HG03045 (cell line): Measurements from ENCODE around the gene IL22RA1.

Source experiments
- ATAC-seq: cut with Tn5 transposase; IDR thresholded peaks from one replicate; pipeline ENCODE4 v1.9.1; 2021; ENCODE audit warnings: mild to moderate bottlenecking, moderate library complexity; ENCODE audit not compliant: unreplicated experiment

The IL22RA1 gene

DNA sequence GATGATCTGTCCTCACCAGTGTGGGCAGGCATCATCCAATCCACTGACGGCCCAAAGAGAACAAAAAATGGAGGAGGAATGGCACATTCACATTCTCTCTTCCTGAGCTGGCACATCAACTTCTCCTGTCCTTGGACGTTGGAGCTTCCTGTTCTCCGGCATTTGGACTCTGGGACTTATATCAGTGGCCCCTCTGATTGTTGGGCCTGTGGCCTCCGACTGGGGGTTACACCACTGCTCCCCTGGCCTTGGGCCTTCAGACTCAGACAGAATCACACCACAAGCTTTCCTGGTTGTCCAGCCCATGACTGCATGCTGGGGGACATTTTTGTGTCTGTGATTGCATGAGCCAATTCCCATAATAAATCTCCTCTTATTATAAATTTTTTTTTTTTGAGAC lies 24.1 kb upstream of the IL22RA1 start:
- no peak for ATAC-seq

DNA sequence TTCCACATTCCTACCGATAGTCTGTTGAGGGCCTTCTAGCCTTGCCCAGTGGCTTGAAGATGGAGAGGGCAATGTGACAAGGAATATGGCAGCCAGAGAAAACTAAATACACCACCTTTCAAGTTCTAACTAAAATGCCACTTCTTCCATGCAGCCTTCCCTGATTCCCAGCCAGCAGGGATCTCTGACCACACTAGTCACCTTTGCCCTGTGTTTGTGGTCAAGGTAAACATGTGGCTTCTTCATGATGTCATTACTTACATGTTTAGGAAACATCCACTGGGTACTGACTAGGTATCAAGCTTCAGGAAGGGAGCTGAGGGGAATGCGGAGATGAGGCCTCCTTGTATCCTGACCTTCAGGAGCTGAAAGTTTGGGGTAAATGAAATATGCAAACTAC lies 22.6 kb upstream of the IL22RA1 start:
- ATAC-seq, result no peak

DNA sequence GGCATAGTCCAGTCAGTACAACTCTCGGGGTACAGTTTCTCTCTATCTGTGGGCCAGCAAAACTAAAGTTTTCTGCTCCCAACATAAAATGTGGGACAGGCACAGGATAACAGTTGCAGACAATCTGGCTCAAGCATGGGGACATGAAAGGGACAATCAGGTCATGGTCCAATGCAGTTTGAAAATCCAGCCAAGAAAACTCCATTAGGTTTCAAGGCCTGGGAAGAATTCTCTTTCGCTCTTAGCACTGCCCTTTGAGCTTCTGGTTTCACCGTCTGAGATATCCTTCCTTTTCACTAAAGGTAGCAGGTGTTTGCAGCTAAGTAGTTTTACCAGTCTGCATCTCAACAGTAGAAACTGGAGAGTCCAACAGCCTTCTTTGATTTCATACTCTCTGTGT lies 21.1 kb upstream of the IL22RA1 start:
- no peak for ATAC-seq

DNA sequence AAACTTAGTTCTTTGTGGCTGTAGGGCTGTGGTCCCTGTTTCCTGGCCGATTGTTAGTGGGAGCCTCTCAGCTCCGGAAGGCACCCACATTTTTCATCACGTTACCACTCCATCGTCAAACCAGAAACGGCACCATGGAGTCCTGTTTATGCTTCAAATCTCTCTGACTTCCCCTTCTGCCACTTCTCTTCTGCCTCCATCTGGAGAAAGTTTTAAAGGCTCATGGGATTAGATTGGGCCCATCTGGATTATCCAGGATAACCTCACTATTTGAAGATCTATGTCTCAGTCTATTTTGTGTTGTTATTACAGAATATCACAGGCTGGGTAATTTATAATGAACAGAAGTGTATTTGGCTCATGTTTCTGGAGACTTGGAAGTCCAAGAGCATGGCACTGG lies 19.3 kb upstream of the IL22RA1 start:
- ATAC-seq, result no peak

DNA sequence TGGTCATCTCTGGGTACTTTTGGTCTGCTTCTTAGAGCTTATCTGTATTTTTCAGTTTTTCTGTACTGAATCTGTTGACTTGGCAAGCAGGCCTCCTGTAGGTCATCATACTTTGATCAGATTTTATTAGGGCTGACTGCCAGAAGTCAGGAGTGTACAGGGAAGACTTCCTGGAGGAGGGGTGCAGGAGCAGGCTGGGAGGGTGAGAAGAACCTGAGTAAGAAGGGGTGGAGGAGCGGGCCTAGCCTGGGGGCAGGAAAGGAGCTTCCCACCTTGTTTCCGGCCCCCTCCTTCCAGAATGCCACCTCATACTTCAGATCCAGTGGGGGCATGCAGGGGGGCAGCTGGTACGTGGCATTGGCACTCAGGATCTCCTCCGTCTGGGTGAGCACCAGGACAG lies 18.3 kb upstream of the IL22RA1 start:
- ATAC-seq, result no peak

DNA sequence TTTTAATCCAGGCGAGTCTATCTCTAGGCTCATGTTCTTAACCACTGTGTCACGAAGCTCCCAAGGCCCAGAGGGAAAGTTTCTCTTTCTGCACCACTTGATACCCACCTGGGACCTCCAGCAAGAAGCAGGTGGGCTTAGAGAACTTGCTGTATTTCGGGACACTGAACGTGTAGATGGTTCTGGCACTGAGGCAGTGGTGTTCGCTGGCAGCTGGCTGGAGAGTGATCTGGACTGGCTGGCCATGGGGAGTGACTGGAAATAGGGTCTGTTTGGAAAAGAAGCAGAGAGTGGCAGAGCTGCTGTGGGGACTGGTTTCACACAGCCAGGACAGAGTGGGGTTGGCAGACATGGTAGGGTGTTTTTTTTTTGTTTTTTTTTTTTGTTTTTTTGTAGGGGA lies 16.4 kb upstream of the IL22RA1 start:
- ATAC-seq, result no peak

DNA sequence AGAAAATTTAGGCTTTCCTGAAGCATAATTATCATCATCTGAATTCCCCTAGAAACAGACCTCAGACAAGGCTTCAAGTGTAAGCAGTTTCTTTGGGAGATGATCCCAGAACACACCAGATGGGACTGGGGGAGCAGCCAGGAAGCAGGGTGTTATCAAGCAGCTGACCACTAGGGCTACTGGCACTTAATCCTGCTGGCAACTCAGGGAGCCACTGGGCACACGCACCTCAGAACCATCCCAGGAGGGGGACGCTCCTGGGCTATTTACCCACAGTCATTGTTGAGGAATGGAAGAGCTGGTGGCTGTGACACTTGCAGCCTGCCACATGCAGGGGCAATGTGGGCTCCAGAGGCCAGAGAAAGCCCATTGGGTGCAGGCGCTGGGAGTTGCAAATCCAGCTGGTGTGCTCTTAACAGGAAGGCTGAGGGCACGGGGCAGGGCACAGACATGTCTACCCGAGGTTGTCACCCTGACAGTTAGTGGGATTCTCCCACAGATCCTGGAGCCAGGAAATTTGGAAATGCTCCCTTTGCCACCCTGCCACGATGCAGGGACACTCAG lies 15.1 kb upstream of the IL22RA1 start:
- no peak for ATAC-seq

DNA sequence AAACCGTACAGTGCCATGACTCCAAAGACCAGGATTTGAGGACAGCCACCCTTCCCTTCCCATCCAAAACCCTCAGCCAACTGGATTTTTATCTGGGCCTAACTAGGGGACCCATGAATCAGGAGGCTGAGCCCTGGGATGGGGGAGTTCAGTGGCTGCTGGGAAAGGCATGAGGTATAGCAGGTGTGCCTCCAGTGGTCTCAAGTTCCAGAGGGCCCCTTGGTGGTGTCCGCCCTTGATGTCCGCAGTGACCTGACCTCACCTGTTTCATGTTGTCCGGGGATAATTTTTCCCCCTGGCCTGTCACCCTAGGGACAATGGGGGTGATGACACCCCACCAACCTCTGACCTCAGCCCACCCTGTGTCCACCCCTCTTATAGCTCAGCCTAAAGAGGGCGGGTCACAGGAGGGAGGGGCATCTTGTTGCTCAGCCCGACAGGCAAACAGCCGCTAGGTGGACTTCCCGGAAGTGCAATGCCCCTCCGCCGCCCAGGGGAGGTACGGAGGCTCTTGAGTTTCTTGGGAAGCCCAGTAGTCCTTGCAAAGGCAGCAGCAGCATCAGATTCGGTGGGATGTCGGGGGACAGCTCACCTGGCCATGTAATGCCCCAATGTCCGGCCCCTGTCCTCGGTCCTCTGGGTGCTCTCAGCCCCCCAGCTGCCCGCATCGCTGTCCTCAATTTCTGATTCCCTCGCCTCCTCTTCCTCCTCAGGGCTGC lies 13.8 kb upstream of the IL22RA1 start:
- ATAC-seq, result no peak

DNA sequence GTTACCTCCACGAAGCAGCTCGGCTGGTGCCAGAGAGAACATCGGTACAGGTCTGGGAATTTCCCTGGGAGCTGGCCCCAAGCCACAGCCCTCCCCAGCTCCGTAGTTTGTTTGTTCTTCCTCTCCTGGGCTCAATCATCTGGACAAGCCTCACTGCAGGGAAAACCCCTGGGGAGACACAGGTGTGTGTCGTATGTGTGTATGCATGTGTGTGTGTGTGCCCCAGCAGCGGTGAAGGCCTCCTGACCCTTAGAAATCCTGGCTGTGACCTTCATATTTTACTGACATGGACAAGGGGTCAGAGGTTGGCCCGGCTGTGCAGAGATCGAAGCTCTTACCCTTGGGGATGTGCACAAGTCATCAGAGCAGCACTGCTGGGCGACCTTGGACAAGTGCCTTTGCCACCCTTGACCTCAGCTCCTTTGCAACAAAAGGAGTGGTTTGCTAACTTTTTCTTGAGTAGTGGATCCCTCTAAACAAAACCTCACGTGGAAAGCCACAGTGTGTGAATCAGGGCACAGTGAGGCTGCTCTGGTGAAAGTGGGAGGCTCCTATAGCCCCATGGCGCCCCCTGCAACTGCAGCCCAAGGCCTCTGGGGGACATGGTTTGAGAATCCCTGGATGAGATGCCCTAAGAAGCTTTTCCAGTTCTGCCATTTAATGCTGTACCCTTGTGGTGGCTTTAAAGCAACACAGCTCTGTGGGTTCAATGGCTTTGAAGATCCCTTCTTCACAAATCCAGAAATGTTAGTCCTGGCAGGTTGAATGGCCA lies 12.3 kb upstream of the IL22RA1 start:
- ATAC-seq, result no peak

DNA sequence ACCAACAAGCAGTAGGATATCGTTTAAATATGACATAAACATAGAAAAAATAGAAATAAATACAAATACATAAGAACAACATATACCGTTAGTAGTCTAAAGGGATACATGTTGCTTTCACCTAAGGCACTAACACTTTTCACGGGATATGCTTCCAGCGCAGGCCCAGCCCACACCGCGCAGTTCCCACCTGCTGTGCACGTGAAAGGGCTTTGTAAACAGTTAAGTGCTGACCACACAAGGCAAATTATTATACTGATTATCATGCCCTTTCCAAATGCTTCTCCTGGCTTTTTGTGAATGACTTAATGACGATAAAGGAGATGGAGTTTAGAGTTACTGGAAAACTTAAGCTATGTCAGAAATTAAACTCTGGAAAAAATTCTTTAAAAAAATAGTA lies 11.3 kb upstream of the IL22RA1 start:
- no peak for ATAC-seq

DNA sequence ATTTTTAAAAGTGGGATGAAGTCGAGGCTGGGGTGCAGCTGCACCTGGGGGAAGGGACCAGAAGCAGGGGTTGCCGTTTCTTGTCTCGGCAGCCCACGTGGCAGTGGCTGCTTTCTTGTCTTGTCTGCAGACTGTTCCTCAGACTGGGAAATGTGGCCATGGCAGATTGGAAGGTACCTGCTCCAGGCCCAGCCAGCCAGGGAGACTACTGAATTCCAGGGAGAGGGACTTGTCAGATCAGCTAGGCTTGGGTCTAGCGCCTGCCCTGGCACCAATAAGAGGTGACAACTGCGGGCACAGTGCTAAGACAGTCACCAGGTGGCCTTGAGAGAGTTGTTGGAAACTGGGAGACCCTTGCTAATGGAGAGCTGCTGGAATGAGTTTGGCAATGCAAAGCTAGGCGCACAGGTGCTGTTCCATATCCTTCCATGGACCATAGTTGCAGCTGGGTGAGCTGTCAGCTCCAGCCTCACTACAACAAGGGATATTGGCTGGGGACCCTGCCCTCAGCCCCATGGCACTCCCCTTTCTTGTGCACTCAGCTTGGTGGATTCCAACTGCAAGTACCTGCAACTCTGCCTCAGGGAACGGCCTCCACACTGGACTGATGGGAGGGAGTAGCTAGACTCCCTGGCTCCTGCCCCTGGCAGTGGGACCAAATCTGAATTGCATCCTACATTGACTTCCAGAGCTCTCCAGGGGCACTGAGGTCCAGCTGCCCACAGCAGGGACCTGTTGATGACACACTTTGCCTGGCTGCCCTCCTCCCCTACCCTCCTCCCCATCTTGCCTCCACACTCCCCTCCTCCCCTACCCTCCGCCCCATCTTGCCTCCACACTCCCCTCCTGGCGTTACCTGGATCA lies 9.9 kb upstream of the IL22RA1 start:
- no peak for ATAC-seq

DNA sequence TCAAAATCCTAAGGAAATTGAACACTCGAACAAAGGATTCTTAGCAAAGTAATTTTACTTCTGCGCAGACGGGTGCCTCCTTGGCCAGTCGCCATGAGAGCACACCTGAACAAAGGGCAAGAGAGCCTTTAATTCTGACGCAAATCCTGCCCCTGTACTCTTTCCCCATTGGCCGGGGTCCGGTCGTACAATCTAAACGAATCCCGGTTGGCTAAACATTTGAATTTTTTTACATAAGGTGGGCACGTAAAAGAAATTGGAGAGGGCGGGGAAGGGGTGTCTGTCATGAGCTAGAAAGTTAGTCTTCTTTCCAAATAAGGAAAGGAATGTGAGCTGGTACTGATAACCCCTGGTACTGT lies 8.2 kb upstream of the IL22RA1 start:
- no peak for ATAC-seq

DNA sequence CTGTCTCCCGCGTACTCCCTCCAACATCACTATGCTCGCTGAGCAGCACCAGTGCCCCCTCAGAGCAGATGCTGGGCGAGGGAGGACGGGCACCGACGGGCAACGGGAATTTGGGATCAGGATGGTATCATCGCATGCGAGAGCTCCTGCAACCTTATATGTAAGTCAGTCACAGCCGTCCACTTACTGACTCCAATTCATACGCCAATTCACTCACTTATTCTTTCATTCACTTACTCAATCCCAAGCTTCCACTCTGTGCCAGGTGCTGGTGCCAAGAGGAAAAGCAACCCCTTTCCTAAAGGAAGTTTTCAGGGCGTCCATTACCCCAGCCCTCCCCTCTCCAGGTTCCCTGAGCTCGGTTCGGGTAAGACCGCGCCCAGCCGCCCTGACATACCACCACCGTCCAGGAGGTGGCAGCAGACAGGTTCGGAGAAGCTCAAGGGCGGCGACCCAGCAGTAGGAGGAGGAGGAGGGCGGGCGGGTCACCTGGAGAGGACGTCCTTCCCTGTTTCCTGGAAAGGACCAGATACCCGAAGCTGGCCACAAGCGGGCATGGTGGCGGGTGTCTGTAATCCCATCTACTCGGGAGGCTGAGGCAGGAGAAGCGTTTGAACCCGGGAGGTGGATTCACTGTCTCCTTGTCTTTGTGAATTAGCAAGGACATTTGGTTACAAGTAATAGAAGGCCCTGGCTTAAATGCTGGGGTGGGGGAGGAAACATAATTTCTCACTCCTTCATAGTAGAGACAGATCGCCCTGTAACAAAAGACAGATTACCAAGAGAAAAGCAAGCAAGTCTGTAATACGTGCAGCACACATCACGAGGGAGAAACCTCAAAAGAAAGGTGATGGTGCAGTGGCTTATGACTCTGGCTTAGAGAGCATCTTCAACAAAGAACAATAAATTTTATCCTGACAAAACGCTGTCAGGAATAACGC lies 7.6 kb upstream of the IL22RA1 start:
- peak; percentile 77 for ATAC-seq

DNA sequence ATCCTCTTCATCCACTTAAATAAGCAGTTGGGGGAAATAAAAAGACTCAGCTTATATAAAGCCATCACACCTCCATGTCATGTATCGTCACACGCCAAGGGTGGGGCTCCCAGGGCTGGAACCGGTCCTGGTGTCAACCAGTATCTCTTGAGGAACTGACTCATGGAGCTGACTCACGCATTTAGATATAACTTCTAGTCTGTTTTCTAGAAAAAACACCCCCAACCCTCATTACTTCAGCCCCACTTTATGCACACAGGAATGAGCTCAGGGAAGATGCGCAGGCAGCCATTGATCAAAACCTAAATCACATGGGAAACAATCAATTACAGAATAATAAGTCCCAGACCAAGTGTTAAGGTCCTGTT lies 6.9 kb upstream of the IL22RA1 start:
- no peak for ATAC-seq

DNA sequence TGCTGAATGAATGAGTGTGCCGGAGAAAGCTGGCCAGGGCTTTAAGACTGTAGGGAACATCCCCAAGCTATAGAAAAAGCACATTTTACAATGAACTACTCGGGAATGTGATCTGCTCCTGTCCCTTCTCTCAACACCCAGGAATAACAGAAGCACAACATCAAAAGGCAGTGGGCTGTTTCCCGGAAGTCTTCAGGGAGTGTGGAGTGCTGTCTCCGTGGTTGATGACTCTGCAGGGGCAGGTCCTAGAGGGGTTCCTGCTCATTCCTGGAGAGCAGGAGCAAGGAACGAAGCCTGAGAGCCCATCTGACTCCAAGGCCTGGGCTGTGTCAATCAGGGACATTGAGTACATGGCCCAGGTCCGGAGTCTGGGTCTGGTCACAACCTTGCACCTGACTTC lies 4.9 kb upstream of the IL22RA1 start:
- no peak for ATAC-seq

DNA sequence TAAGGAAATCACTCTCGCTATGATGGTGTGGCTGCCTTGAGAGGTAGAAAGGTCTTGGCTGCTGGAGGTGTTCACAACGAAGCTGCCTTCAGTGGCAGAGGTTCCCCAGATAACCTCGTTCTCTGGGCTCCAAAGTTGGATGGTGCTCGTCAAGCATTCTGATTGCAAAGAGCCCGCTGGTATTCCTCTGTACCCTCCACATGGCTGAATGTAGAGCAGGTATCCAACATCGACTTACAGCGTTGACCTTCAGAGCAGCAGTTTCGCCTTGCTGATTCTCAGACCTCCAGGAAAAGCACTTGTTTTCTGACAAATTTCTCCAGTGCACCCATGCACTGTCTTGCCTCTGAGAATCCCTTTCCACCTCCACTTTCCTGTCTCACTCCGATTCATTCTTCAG lies 4.3 kb upstream of the IL22RA1 start:
- ATAC-seq, result no peak

DNA sequence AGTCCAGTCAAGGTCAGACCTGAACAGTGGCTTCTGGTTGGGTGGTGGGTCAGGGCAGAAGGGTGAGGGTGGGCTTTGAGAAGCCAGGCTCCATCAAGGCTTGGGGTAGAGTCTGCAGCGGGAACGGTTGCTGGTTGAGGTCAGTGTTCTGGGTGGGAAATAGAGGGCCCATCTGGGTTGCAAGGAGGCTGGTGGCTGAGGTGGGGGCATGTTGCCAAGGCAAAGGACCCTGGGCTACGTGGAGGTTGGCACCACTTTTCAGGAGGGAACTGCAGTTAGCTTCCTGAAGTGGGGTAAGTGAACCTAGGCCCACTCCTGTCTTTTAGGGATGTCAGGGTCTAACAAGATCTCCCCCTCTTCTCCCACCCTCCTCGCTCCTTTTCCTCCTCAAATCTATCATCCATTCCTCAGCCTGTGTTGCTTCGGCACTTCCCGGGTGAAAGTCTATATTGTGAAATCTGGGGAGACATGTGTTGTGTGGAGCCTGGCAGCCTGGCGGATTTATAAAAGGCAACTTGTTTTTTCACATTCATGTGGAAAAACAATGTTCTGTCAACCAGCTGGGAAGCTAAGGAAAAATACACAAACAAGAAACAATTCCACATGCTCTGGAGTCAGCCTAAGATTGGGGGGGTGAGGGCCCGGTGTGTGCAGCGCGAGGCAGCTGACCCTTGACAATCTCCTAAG lies 1.5 kb downstream of the IL22RA1 start:
- no peak for ATAC-seq

DNA sequence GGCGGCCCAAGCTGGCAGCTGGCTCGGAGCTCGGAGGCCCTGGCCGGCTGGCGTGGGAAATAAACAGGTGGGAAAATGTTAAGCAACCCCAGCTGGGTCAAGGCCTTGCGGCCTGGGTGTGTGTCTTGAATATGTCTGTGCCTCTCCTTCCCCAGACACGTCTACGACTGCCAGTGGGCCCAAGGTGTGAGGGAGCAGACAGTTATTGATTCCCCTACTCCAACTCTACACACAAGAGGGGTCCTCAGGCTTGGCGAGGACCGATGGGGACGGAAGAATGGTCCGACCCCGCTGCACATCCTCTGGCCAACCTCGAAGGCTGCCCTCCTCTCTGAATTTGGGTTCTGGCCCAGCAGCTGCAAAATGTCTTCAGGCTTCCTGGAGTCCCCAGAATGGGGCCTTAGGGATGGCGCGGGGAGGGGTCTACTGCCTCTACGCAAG lies 2.2 kb downstream of the IL22RA1 start:
- no peak for ATAC-seq

DNA sequence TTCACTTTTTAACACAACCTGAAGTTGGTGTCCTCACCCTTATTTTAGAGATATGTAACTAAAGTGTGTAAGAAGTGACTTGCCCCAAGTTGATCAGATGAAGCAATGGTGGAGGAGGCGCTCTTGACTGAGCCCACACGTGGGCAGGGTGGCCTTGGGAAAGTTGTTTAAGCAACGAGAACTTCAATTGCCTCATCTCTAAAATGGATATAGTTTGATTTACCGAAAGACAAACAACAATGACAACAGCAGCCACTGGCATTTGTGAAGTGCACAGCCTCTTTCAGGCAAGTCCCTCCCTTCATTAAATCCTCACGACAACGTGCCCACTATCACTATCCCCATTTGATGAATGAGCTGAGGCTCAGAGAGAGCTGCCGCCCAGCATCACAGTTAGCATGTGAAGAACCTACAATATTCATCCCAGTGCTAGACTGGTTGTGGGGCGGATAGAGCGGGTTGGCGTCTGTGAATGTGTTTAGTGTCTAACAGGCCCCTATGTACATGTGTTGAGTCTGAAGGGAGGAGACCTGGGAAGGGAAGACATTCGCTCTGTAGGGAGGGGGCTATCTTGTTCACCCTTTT lies 3.0 kb downstream of the IL22RA1 start:
- no peak for ATAC-seq

DNA sequence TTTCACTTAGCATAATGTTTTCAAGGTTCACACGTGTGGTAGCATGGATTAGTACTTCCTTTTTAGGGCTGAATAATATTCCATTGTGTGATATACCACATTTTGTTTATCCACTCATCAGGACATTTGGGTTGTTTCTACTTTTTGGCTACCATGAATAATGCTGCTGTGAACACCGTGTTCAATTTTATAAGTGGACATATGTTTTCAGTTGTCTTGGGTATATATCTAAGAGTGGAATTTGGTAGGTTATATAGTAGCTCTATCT lies 3.8 kb downstream of the IL22RA1 start:
- ATAC-seq, result no peak
